ENCODE results near the gene ERI2.
A peak's percentile ranks its signal among the peaks of the same experiment; 100 is the strongest.
"Not testable (repeated sequence)": the region's sequence is repeated elsewhere in the genome, so short reads cannot be mapped to it uniquely, and the experiment has no call there.

The ERI2 gene

GRCh38 chr16:20821682-20822081 lies 15.4 kb upstream of the ERI2 start:
- Histone ChIP-seq H3K36me3 (ENCODE audit: control insufficient read depth in 2 of 2, insufficient read depth in 2 of 2, low read length in 2 of 2) (peaks cover 0 to 16% of the 10 kb centered on the region in 2 donors), H3K4me3 (ENCODE audit: low read length in 2 of 2) (no peak overlapping the region), H3K27ac (ENCODE audit: low read depth in 2 of 2, low read length in 2 of 2) (no peak overlapping the region), H3K4me1 (ENCODE audit: control insufficient read depth in 2 of 2, insufficient read depth in 2 of 2, low read length in 2 of 2) (no peaks in the 10 kb centered on the region), H3K9me3 (ENCODE audit: control insufficient read depth in 2 of 2, low read length in 2 of 2) (no peaks in the 10 kb centered on the region), H3K9ac (ENCODE audit: low read depth in 1 of 2, low read length in 2 of 2) (no peak overlapping the region), H3K27me3 (ENCODE audit: control insufficient read depth in 2 of 2, insufficient read depth in 2 of 2, low read length in 2 of 2) (no peaks in the 10 kb centered on the region)

DNA sequence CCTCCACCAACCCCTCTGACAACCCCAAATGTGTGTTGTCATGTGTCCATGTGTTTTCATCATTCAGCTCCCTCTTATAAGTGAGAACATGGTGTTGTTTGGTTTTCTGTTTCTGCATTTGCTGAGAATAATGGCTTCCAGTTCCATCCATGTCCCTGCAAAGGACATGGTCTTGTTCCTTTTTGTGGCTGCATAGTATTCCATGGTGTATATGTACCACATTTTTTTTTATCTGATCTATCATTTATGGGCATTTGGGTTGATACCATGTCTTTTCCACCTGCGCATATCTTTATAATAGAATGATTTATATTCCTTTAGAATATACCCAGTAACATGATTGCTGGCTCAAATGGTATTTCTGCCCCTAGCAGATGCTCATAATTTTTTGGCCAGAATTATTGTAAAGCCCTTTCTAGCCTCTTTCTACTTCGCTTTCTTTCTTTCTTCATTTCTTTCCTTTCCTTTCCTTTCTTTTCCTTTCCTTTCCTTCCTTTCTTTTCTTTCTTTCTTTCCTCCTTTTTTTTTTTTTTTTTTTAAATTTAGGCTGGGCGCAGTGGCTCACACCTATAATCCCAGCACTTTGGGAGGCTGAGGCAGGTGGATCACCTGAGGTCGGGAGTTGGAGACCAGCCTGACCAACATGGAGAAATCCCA lies 12.8 kb upstream of the ERI2 start:
- no peaks in the 10 kb centered on the region for H3K27me3 ChIP-seq (ENCODE audit: control insufficient read depth in 2 of 2, insufficient read depth in 2 of 2, low read length in 2 of 2)
- peaks cover 0 to 14% of the 10 kb centered on the region in 2 donors for H3K36me3 ChIP-seq (ENCODE audit: control insufficient read depth in 2 of 2, insufficient read depth in 2 of 2, low read length in 2 of 2)
- H3K27ac ChIP-seq (ENCODE audit: low read depth in 2 of 2, low read length in 2 of 2) = no peak overlapping the region

GRCh38 chr16:20814784-20815183 lies 8.5 kb upstream of the ERI2 start:
- H3K9me3 ChIP-seq (ENCODE audit: control insufficient read depth in 2 of 2, low read length in 2 of 2) = no peaks in the 10 kb centered on the region
- H3K27ac ChIP-seq (ENCODE audit: low read depth in 2 of 2, low read length in 2 of 2) = no peak overlapping the region
- H3K36me3 ChIP-seq (ENCODE audit: control insufficient read depth in 2 of 2, insufficient read depth in 2 of 2, low read length in 2 of 2) = peaks cover 0 to 2% of the 10 kb centered on the region in 2 donors
- H3K4me1 ChIP-seq (ENCODE audit: control insufficient read depth in 2 of 2, insufficient read depth in 2 of 2, low read length in 2 of 2) = no peaks in the 10 kb centered on the region
- no peak overlapping the region for H3K9ac ChIP-seq (ENCODE audit: low read depth in 1 of 2, low read length in 2 of 2)
- H3K27me3 ChIP-seq (ENCODE audit: control insufficient read depth in 2 of 2, insufficient read depth in 2 of 2, low read length in 2 of 2) = no peaks in the 10 kb centered on the region
- H3K4me3 ChIP-seq (ENCODE audit: low read length in 2 of 2) = no peak overlapping the region

More for the DNA sequence above, 12.8 kb upstream of the ERI2 start:
- no peaks in the 10 kb centered on the region for H3K4me1 ChIP-seq (ENCODE audit: control insufficient read depth in 2 of 2, insufficient read depth in 2 of 2, low read length in 2 of 2)
- no peak overlapping the region for H3K9ac ChIP-seq (ENCODE audit: low read depth in 1 of 2, low read length in 2 of 2)
- H3K9me3 ChIP-seq (ENCODE audit: control insufficient read depth in 2 of 2, low read length in 2 of 2) = no peaks in the 10 kb centered on the region
- no peak overlapping the region for H3K4me3 ChIP-seq (ENCODE audit: low read length in 2 of 2)

DNA sequence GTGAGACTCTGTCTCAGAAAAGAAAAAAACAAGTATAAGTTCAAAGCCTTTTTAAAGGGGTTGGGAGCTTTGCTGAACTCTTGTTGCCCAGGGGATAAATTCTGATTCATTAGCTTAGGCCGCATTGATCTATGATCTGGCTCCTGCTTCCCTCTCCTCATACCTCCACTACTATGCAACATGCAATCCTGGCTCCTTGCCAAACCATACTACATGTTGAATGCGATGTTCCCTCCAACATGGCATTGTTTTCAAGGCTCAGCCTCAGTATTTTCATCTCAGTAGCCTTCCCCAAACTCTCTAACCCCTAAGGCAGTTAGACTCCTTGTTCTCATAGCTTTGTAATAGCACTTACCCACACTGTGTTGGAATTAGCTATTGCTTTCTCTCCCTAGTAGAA lies 6.2 kb upstream of the ERI2 start:
- H3K36me3 ChIP-seq (ENCODE audit: control insufficient read depth in 2 of 2, insufficient read depth in 2 of 2, low read length in 2 of 2) = no peaks in the 10 kb centered on the region
- no peak overlapping the region for H3K9ac ChIP-seq (ENCODE audit: low read depth in 1 of 2, low read length in 2 of 2)
- no peak overlapping the region for H3K27ac ChIP-seq (ENCODE audit: low read depth in 2 of 2, low read length in 2 of 2)
- H3K9me3 ChIP-seq (ENCODE audit: control insufficient read depth in 2 of 2, low read length in 2 of 2) = no peaks in the 10 kb centered on the region
- no peaks in the 10 kb centered on the region for H3K4me1 ChIP-seq (ENCODE audit: control insufficient read depth in 2 of 2, insufficient read depth in 2 of 2, low read length in 2 of 2)
- no peaks in the 10 kb centered on the region for H3K27me3 ChIP-seq (ENCODE audit: control insufficient read depth in 2 of 2, insufficient read depth in 2 of 2, low read length in 2 of 2)
- H3K4me3 ChIP-seq (ENCODE audit: low read length in 2 of 2) = peak overlapping the region in 1 of 2 donors; percentile 22

DNA sequence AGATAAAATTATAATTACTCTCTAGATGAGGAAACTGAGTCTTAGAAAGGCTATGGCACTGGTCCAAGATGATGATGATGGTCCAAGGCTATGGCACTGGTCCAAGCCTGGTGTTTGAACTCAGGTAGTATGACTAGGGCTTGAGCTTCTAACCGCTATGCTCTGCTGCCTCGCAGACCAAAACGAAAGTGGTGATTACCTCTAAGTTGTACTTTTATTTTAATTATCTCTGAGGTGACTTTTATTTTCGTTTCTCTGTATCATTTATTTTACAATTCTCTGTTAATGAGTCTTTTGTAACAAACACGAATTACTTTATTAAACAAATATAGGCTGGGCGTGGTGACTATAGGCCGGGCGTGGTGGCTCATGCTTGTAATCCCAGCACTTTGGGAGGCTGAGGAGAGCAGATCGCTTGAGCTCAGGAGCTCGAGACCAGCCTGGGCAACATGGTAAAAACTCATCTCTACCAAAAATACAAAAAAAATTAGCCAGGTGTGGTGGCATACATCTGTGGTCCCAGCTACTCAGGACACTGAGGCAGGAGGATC lies 5.7 kb upstream of the ERI2 start:
- Histone ChIP-seq H3K27ac (ENCODE audit: low read depth in 2 of 2, low read length in 2 of 2) (no peak overlapping the region), H3K9me3 (ENCODE audit: control insufficient read depth in 2 of 2, low read length in 2 of 2) (no peaks in the 10 kb centered on the region)

DNA sequence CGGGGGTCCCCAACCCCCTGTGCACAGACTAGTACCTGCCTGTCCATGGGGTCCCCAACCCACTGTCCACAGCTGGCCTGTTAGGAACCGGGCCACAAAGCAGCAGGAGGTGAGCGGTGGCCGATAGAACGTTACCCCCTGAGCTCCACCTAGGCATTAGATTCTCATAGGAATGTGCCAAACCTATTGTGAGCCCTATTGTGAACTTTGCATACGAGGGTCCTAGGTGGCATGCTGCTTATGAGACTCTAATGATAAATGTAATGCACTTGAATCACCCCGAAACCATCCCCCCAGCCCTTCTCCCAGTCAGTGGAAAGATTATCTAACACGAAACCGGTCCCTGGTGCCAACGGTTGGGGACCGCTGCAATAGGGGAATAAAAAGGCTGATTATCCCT lies 1.6 kb upstream of the ERI2 start:
- Histone ChIP-seq H3K9ac (ENCODE audit: low read depth in 1 of 2, low read length in 2 of 2) (no peak overlapping the region), H3K4me1 (ENCODE audit: control insufficient read depth in 2 of 2, insufficient read depth in 2 of 2, low read length in 2 of 2) (peaks cover 5 to 9% of the 10 kb centered on the region in 2 donors), H3K27me3 (ENCODE audit: control insufficient read depth in 2 of 2, insufficient read depth in 2 of 2, low read length in 2 of 2) (no peaks in the 10 kb centered on the region), H3K27ac (ENCODE audit: low read depth in 2 of 2, low read length in 2 of 2) (no peak overlapping the region), H3K9me3 (ENCODE audit: control insufficient read depth in 2 of 2, low read length in 2 of 2) (no peaks in the 10 kb centered on the region), H3K36me3 (ENCODE audit: control insufficient read depth in 2 of 2, insufficient read depth in 2 of 2, low read length in 2 of 2) (no peaks in the 10 kb centered on the region), H3K4me3 (ENCODE audit: low read length in 2 of 2) (no peak overlapping the region)

More for the DNA sequence above, 5.7 kb upstream of the ERI2 start:
- no peak overlapping the region for H3K9ac ChIP-seq (ENCODE audit: low read depth in 1 of 2, low read length in 2 of 2)
- H3K4me3 ChIP-seq (ENCODE audit: low read length in 2 of 2) = peak overlapping the region in 1 of 2 donors; percentile 22
- H3K27me3 ChIP-seq (ENCODE audit: control insufficient read depth in 2 of 2, insufficient read depth in 2 of 2, low read length in 2 of 2) = no peaks in the 10 kb centered on the region
- no peaks in the 10 kb centered on the region for H3K36me3 ChIP-seq (ENCODE audit: control insufficient read depth in 2 of 2, insufficient read depth in 2 of 2, low read length in 2 of 2)
- H3K4me1 ChIP-seq (ENCODE audit: control insufficient read depth in 2 of 2, insufficient read depth in 2 of 2, low read length in 2 of 2) = peaks cover 4% of the 10 kb centered on the region in 2 donors

DNA sequence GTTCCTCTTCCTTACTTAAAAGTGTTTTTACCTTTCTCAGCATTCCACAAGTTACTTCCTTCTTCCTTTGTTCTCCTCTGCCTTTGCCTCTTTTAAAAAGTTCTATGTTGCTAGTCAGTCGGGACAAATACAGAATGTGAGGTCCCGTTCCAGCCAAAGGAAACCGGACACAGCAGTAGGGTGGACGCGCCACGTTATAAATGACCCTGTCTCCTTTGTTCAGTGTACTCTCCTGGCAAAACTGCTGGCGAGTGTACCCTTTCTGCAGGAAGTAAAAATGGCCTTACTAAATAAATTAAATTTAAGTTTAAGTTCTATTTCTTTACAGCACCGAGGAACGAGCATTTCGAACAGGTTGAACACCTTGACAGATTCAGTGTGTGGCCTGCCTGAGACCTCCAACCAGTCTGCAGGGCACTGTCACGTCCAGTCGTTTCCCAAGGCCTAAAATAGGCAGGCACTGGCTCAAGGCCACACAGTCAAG lies 546 bp downstream of the ERI2 start:
- not testable (repeated sequence) for H3K27me3 ChIP-seq (ENCODE audit: control insufficient read depth in 2 of 2, insufficient read depth in 2 of 2, low read length in 2 of 2); H3K36me3 ChIP-seq (ENCODE audit: control insufficient read depth in 2 of 2, insufficient read depth in 2 of 2, low read length in 2 of 2); H3K4me1 ChIP-seq (ENCODE audit: control insufficient read depth in 2 of 2, insufficient read depth in 2 of 2, low read length in 2 of 2); H3K9me3 ChIP-seq (ENCODE audit: control insufficient read depth in 2 of 2, low read length in 2 of 2)
- Histone ChIP-seq H3K4me3 (ENCODE audit: low read length in 2 of 2) (peak overlapping the region; percentile 92 to 95), H3K9ac (ENCODE audit: low read depth in 1 of 2, low read length in 2 of 2) (peak overlapping the region; percentile 90 to 97), H3K27ac (ENCODE audit: low read depth in 2 of 2, low read length in 2 of 2) (peak overlapping the region; percentile 92 to 96)

- Histone ChIP-seq H3K9me3 (ENCODE audit: control insufficient read depth in 2 of 2, low read length in 2 of 2) (no peaks in the 10 kb centered on the region), H3K27me3 (ENCODE audit: control insufficient read depth in 2 of 2, insufficient read depth in 2 of 2, low read length in 2 of 2) (no peaks in the 10 kb centered on the region), H3K27ac (ENCODE audit: low read depth in 2 of 2, low read length in 2 of 2) (no peak overlapping the region), H3K9ac (ENCODE audit: low read depth in 1 of 2, low read length in 2 of 2) (no peak overlapping the region), H3K36me3 (ENCODE audit: control insufficient read depth in 2 of 2, insufficient read depth in 2 of 2, low read length in 2 of 2) (peaks cover 5% of the 10 kb centered on the region in 2 donors), H3K4me3 (ENCODE audit: low read length in 2 of 2) (no peak overlapping the region), H3K4me1 (ENCODE audit: control insufficient read depth in 2 of 2, insufficient read depth in 2 of 2, low read length in 2 of 2) (peaks cover 5 to 9% of the 10 kb centered on the region in 2 donors)
Observed at GRCh38 chr16:20803561-20804214, 2.6 kb downstream of the ERI2 start.

GRCh38 chr16:20803192-20803560 lies 3.1 kb downstream of the ERI2 start:
- H3K9ac ChIP-seq (ENCODE audit: low read depth in 1 of 2, low read length in 2 of 2) = no peak overlapping the region
- H3K4me1 ChIP-seq (ENCODE audit: control insufficient read depth in 2 of 2, insufficient read depth in 2 of 2, low read length in 2 of 2) = peaks cover 5 to 9% of the 10 kb centered on the region in 2 donors
- H3K4me3 ChIP-seq (ENCODE audit: low read length in 2 of 2) = no peak overlapping the region
- H3K9me3 ChIP-seq (ENCODE audit: control insufficient read depth in 2 of 2, low read length in 2 of 2) = no peaks in the 10 kb centered on the region
- H3K27ac ChIP-seq (ENCODE audit: low read depth in 2 of 2, low read length in 2 of 2) = no peak overlapping the region
- H3K36me3 ChIP-seq (ENCODE audit: control insufficient read depth in 2 of 2, insufficient read depth in 2 of 2, low read length in 2 of 2) = peaks cover 5 to 9% of the 10 kb centered on the region in 2 donors
- no peaks in the 10 kb centered on the region for H3K27me3 ChIP-seq (ENCODE audit: control insufficient read depth in 2 of 2, insufficient read depth in 2 of 2, low read length in 2 of 2)

DNA sequence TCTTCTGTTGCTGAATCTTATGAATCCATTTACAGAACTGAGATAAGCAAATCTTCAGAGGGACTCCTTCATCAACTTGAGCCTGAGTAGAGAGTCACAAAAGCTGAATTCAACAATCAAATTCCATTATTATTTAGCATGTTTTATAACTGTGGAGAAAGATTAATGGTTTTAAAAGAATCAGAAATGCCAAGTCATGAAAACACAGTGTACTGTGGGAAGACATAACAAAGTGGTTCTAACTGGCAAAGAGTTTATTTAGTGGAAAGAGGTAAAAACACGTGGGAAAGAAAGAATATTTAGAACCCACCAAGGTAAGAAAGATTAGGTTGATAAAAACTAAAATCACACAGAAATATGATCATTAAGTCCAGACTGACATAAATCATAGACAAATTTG lies 5.0 kb downstream of the ERI2 start:
- Histone ChIP-seq H3K27me3 (ENCODE audit: control insufficient read depth in 2 of 2, insufficient read depth in 2 of 2, low read length in 2 of 2) (no peaks in the 10 kb centered on the region), H3K9ac (ENCODE audit: low read depth in 1 of 2, low read length in 2 of 2) (no peak overlapping the region), H3K27ac (ENCODE audit: low read depth in 2 of 2, low read length in 2 of 2) (no peak overlapping the region), H3K36me3 (ENCODE audit: control insufficient read depth in 2 of 2, insufficient read depth in 2 of 2, low read length in 2 of 2) (peaks cover 12% of the 10 kb centered on the region in 2 donors), H3K9me3 (ENCODE audit: control insufficient read depth in 2 of 2, low read length in 2 of 2) (no peaks in the 10 kb centered on the region), H3K4me3 (ENCODE audit: low read length in 2 of 2) (no peak overlapping the region), H3K4me1 (ENCODE audit: control insufficient read depth in 2 of 2, insufficient read depth in 2 of 2, low read length in 2 of 2) (peaks cover 0 to 4% of the 10 kb centered on the region in 2 donors)

Measured in mucosa of rectum (tissue), 2 donors.